GM23248 (cell line): Measurements from ENCODE around the gene HMCN1.

Experiments
- EZH2 ChIP-seq: fragments of 200-600 bp; sonication (generic); IDR thresholded peaks from 2 replicates; pipeline ENCODE4 v1.6.1; 2018; ENCODE audit warnings: antibody characterized with exemption, mild to moderate bottlenecking; ENCODE audit not compliant: insufficient read depth, poor library complexity, severe bottlenecking
- EZH2phosphoT487 ChIP-seq: fragments of 200-600 bp; sonication (generic); IDR thresholded peaks from 2 replicates; pipeline ENCODE4 v1.6.1; 2018; ENCODE audit warnings: antibody characterized with exemption, moderate library complexity, mild to moderate bottlenecking, low read depth; ENCODE audit not compliant: insufficient read depth

GRCh38 chr1:185838111-185838510 is 103.9 kb downstream of the HMCN1 start:
- no peak for TF ChIP-seq EZH2phosphoT487
- no peak for TF ChIP-seq EZH2
